Activated CD4-positive, alpha-beta T cell treated with anti-CD3 and anti-CD28 coated beads, Interleukin-10, Interleukin-2, amounts not matched to agents 100 ng/mL and 50 ng/mL, durations not matched to agents 16 hours and 8 hours (primary cell): ENCODE data around the gene PRTFDC1.

Experiments
- DNase-seq: peaks from one replicate; pipeline ENCODE4 v3.0.0-alpha.2; 2020

Gene PRTFDC1

DNA sequence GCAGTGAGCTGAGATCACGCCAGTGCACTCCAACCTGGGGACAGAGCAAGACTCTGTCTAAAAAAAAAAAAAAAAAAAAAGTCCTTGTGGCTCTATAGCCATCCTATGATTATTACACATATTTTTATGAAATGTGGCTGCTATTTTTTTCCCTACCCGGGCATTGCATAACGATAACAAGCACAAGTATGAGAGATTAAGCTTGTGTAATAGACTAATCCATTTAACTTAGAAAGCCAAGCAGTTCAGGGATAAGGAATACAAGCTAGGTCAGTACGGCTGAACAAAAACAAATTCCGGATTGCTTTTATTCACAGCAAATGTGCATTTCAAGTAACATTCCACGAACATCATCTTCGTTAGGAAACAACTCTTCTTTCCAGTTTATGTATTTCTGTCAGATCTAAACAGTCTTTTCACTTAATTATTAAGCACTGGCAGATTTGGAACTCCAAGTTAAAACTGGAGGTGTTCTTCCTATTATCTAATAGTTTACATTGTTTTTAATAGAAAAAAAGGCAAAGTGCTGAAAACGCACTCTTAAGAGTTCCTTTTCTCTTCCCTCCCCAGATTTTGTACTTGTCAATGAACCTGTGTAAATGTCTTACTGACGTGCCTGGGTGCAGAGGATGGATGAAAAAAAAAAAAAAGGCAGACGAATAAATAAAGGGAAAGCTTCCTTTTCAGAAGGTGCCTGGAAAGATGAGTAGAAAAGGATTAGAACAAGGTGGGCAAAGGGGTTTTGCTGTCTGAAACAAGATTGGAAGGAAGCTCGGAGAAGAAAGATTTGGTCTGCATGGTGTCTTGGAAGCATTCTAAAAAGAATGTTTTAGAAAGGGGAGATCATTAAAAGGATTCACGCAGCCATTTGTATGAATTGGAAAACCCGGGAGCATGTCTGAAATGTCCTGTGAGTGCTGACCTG is 81.1 kb downstream of the PRTFDC1 start:
- no peak for DNase-seq

DNA sequence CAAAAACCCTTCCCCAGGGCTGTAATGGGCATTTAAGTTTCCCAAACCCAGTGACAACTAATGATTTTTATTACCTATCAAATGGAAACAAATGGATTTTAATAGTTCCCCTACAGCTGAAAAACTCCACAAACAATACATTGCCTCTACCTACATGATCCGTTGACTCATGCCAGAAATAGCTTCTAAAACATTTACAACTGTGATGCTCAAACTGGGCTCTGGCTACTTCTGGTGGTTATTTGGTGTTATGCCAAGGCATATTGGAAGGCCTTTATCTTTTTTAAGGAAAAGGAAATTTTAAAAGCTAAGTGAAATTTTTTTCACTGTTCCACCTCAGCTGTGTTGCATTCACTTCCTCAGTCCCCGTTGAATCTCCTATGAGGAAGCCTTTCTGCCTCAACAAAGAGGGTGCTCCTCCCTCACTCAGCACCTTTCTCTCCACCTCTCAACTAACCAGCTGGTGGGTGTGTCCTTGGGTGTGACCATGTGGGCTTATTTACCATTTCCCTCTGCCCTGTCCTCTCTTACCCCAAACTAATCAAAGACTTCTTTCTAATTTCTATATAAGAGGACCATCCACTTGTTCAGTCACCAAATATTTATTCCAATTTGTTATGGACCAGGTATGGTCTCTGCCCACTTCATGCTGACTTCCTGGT is 82.9 kb downstream of the PRTFDC1 start:
- DNase-seq: no peak

DNA sequence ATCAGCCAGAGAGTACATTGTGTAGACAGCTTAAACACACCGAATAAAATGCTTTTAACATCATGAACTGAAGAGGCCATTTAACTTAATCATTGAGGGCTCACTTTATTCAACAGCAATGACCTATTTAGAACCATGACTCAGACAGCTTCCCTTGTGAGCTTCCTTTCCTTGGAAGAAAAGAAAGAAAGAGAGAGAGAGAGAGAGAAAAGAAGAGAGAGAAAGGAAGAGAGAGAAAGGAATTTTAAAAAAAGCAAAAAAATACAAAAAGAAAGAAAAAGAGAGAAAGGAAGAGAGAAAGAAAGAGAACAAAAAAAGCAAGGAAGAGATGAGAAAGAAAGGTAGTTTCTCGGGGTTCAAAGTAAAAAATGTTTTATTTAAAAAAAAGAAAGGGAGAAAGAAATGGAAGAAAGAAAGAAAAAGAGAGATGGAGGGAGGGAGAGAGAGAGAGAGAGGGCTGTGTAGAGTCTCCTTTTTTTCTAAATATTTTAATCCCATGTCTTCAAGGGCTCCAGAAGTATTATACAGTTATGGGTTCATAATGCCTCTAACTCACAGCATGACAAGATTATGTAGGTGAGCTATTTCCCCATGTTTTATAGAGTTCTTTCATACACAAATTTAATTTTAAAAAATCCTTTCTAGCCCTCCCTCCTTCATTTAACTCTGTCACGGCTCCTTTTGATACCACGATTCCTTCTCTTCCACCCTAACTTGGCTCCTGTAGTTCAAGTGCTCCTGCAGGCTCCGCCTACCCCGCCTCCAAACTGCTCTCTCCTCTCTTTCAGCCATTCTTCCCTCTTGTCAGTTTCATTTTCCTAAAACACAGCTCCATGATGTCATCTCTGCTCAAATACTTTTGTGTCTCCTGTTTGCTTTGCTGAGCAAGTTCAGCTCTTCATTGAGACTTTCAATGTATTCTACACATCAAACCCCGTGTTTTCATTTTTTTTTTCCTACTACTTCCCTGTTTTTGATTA is 85.5 kb downstream of the PRTFDC1 start:
- no peak for DNase-seq

DNA sequence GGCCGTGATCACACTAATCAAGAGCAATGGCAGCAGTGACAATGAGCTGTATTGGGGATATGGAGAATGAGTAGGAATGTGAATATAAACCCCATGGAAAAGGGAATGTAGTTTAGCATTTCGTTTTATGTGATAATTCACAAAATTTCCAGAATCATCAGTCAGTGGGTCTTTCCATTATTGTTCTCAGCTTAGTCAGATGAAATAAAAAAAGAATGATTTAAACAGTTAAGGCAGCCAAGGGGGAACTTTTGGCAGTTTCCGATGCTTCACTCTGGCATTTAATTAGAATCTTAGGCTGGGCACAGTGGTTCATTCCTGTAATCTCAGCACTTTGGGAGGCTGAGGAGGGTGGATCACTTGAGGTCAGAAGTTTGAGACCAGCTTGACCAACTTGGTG is 86.6 kb downstream of the PRTFDC1 start:
- DNase-seq: no peak

DNA sequence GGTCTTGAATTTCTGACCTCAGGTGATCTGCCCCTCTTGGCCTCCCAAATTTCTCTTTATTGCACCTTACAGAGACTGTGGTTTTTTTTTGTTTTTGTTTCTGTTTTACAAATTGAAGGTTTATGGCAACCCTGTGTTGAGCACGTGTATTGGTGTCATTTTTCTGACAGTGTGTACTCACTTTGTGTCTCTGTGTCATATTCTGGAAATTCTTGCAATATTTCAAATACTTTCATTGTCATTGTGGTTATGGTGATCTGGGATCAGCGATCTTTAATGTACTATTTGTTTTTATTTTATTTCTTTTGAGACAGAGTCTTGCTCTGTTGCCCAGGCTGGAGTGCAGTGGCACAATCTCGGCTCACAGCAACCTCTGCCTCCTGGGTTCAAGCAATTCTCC is 89.8 kb downstream of the PRTFDC1 start:
- no peak for DNase-seq

DNA sequence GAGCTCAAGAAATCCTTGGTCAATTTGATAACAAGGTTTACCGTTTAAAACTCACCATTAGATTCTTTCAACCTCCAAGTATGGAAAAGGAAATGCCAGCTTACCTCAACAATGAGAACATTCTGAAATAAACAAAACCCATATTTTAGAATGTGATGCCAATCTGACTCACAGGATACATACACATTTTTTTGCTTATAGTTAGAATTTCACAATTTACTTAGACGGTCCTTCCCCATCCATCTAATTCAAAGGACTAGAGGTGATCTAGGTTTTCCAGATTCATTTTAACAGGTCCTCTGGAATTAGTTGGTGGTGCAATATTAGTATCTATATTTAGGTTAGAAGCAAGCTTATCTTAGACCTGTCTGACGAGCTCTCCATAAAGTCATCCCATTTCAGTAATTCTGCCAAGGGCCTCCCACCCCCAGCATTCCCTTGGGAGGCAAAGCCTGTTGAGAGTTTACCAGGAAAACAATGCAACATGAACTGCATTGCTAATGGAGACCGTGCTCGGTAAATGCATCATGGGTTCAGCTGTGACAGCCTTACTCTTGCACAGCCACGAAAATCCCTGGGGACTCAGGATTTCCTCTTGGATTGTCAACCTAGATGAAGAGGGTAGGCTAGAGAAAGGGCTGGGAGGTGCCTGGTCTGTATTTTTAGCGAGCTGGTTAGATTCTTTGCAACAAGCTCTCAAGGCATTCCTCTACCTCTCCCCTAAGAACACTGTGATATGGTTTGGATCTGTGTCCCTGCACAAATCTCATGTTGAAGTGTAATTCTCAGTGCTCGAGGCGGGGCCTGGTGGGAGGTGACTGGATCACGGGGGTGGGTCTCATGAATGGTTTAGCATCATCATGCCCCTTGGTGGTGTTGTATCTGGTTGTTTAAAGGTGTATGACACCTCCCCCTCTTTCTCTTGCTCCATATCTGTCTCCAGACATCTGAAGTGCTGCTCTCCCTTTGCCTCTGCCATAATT is 93.8 kb downstream of the PRTFDC1 start:
- no peak for DNase-seq

DNA sequence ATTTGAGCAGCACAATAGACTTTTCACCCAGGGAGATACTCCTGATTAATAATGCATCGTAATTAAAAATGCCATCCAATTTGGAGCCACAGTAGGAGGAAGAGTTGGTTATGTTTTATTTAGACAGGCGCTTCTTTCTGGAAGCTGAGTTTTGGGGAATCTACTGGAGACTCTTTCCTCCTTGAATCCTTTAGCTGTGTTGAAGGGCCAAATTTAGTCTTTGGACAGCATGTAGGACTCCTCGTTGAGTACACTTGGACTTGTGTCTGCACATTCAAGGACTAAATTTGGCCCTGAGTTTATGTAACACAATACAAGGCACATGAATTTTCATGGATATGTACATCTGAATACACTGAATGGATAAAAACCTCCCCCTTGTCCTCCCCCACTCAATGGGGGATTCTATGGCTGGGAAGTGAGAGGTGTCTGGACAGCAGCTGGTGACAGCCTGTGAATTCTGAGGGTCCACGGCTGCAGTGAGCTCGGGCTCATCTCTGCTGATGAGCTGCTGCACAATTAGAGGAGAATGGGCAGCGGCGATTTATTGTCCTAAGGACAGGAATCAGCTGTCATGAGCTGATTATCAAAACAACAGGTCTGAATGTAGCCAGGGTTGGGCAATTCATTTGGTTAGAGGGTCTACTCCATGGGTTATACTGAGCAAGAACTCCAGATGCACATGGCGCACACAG is 95.2 kb downstream of the PRTFDC1 start:
- DNase-seq: no peak

DNA sequence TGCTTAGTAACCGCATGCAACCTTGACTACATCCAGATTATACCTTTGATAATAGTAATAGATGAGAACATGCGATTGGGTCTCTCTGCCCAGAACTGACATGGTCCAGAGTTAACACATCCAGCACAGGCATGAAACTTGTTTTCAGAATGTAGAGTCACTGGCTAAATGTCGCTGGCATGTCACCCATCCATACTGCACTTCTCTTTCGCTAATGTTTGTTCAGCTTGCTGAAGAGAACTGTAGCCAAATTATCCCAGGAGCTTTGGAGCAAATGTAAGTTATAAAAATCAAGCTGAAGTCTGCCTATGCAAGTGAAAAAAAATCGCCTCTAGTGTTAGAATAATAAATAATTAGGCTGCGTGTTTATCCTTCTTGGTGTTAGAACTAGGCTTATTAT is 98.2 kb downstream of the PRTFDC1 start:
- no peak for DNase-seq

DNA sequence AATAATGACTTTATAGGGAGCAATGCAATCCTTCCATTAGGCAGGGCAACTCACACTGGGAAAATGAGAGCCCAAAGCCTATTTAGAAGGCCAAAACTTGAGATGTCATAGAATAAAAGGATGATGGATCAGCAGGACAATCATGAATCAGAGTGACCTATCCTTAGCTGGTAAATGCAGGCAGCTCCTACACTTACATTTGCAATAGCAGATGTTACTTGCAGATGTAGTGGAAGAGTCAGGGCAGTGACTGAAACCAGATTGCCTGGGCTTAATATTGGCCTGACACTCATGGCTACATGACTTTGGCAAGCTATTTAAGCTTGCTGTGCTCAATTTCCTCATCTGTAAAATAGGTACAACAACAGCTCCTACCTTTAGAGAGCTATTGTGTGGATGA is 98.7 kb downstream of the PRTFDC1 start:
- no peak for DNase-seq

DNA sequence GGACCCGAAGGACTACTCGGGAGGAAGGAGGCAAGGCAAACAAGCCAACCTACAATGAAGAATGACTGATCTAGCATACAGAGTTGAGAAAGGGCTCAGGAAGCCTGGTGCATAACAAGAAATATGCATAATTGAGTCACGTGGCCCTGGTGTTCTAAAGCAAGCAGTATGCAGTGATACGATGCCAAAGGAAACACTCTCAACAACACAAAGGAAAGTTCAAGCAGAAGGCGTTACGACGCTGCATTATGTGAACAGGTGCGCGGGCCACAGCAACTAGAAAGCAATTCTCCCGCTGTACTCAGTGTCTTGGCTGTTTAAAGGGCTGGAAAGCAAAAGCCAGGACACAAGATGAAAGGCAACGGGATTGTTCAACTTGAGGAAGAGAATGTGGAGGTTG is 100.8 kb downstream of the PRTFDC1 start:
- no peak for DNase-seq

DNA sequence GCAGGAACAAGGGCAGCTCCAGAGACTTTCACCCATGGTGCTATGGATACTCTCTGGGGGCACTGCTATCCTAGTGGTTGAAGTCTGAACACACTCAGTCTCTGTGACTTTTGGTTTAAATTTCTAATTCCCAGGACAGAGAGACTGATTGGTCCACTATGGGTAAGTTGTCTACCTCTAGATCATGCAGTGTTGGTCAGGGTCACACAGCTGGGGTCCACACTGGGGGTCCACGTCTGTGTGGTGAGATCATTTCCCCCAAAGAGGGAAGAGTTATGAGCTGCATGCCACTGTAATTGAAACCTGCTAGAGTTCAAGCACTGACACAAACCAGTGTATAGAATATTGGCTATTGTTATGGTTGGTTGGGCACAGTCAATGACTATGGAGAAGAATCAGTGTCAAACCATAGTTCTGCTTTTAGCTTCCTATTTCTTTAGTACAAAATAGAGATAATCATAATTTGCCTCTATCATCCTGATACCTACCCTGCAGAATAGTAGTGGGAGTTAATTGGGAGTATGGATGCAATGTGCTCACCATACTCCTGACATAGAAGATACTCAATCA is 101.6 kb downstream of the PRTFDC1 start:
- DNase-seq: no peak

DNA sequence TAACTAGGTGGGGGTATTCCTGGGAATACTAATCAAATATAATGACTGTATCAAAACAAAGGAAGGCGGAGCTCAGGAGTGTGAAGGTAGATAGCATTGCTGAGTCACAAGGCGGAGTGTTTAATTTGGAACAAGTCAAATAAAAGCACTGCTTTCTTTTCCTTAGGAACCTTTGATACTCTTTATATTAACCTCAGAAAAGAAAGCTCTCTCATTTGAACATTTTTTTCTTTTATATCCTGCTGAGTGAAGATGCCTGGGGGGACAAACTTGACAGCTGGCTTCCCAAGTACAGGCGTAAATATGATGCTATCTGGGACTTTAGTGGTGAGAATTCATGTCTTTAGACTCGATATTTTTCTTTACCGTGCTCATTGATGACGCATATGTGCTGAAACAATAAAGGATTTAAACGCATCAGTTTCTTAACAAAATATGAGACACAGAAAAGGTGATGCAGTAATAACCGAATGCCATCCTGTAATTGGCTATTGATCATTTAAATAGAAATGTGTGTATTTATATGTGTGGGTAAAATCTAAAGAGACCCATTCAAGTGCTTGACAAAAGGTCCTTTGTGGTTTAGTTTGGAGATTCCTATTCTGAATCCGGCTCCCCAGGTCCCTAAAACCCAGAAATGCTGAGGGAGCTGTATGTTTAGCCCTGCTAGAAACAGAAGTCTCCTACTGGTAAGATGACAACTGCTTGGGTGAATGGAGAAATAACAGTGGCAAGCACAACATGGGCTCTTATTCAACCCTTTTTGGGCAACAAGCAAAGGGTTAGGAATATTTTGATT is 102.7 kb downstream of the PRTFDC1 start:
- DNase-seq: no peak

DNA sequence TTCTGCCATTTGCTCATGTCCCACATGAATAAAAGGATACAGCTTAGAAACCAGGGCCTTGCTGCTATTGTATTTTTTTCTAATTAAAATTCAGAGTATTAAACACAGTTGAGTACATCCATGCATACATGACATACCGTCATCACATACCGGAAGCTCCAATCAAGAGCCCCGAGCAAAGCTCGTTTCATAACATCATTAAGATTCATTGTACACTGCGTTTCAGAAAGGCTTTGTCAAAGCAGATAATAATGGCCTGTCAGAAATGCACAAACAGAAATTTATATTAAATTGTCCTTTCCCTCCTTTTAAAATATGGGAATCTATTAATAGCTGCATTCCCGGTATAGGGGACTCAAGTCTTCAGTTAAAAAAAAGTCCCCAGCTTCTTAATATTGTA is 103.4 kb downstream of the PRTFDC1 start:
- no peak for DNase-seq

DNA sequence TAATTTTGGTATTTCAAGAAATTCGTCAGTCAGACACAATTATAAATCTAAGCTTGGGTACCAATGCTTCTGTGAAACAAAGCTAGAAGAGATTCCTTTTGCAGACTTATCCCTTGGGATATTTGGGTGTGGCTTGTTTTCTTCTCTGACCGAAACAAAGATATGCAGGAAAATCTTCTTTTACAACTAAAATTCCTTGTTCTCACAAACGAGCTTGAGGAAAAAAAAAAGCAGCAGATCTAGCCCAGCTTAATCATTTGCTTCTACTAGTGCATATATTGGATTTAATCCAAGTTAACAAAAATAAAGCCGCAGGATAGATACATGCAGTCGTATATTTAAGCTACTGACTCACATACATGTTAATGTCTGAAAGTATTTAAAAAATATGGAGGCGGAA is 104.2 kb downstream of the PRTFDC1 start:
- DNase-seq: no peak

DNA sequence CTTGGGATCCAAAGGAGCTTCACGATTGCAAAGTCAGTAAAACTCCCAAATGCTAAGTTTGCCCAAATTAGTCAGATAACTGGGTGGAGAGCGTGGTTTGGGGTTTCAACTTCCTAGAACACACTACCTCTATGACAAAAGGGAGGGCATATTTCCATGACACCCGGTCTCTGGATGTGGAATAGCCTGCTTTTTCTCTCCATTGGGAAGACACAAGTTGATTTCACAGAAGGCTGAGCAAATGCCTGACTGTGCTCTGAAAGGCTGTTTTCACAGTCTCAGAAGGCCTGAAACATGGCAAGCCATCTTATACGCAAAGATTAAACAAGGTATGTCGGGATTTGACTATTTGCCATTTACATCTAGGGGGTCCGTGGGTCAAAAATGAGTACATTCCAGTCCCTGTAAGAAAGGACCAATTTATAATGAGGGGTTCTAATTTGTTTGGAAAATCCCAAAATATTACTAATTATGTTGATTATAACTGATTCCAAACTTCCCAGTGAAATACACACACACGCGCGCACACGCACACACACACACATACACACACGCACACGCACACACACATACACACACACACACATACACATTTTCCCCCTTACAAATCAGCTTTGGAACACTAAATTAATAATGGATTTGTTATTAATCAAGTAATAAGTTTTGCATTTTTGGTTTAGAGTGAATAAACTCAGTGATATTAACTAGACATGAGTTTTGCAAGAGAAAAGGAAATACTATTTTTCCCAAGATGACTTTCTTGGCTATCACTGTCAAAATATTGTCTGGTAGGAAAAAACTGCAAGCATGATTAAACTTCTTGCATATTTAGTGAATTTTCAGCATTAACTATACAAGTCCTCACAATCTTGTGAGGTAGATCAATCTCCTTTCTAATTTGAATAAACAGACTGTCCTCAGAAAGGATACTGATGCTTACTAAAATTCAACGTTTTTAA is 105.0 kb downstream of the PRTFDC1 start:
- no peak for DNase-seq

DNA sequence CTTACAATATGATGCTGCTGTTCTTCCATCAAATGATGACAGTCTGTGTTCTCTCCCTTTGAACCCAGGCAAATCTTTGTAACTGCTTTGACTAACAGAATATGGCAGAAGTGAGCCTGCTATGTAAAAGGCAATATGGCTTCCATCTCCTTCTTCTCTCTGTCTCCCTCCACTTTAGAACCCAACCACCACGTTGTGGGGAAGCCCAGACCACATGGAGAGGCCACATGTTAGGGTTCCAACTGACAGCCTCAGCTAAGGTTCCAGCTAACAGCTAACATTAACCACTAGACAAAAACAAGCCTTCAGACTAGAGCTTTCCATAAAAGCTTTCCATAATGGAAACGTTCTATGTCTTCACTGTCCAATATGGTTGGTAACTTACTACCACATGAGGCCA is 107.7 kb downstream of the PRTFDC1 start:
- no peak for DNase-seq

DNA sequence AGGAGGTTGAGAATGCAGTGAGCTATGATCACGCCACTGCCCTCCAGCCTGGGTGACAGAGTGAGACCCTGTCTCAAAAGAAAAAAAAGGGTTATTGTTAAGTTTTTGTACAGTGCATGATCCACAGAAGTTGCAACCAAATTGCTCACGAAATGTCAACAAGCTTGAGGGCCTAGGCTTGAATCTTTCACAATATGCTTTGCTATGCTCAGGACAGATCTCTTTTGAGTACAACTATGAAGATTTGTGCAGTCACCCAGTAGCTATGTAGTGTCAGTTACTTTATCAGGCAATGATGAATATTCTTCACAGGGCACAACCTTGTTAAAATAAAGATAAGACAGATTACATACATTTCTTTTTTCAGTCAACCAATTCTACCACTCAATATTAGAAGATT is 109.2 kb downstream of the PRTFDC1 start:
- no peak for DNase-seq

DNA sequence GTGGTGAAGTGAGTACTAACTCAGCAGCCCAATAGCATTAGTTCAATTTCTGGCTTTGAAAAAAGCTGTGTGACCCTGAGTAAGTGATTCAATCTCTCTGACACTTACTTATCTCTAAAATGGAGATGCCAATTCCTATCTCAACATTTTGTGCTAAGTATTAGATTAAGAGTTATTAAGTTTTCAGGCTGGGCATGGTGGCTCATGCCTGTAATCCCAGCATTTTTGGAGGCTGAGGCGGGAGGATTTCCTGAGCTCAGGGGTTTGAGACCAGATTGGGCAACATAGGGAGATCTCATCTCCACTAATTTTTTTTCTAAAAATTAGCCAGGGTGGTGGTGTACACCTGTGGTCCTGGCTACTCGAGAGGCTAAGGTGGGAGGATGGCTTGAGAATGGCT is 109.5 kb downstream of the PRTFDC1 start:
- no peak for DNase-seq

DNA sequence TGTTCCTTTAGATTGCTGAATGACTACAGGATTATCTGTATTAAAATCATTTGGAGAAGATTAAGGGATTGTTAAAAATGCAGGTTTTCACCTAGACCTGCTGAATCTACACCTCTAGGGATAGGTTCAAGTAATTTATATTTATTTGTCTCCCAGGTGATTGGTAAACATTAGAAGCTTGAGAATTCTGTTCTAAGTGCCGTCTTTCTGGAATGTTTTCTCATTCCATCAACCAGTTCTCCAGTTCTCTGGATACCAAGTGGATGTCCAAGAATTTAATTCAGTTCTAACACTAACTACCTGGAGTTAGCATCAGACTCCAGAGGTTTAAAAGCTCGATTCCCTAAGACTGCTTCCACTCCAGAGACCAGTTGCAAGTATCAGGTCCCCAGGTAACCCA is 110.9 kb downstream of the PRTFDC1 start:
- DNase-seq: no peak
